Endothelial cell of umbilical vein (primary cell): ENCODE measurements around the gene CAMKV. TPM values are rescaled to one million over a fixed set of nuclear protein-coding genes. Genes with fewer than 3 reads are reported as not detected.

ENCODE experiments used
- BruUV-seq: library from RNA; stranded (reverse); fragments of 400-500 nt; replicated peaks from 2 replicates; lab custom pipeline; 2021; lab: Mats Ljungman, UMichigan
- CTCF ChIA-PET: fragments of 300-600, 350-600 bp; sonication (Branson Sonifier 250); formaldehyde crosslinking; loops from one replicate; lab custom pipeline; 2021; ENCODE audit warnings: antibody characterized with exemption, inconsistent platforms; lab: Charles Lee
- POLR2A ChIA-PET: fragments of 300-600, 350-600 bp; sonication (Branson Sonifier 250); formaldehyde crosslinking; loops from one replicate; lab custom pipeline; 2021; ENCODE audit warnings: antibody characterized with exemption, inconsistent platforms; lab: Charles Lee
- DNase-seq: peaks from one replicate; pipeline ENCODE4 v3.0.0-alpha.2; 2011; ENCODE audit warnings: low read depth, low spot score
- FAIRE-seq: peaks from 2 replicates; lab custom pipeline; 2011; peaks lifted over from hg19 to GRCh38; lab: Jason Lieb, UNC
- H2AFZ ChIP-seq: 2 replicates; pipeline ENCODE4 v1.6.0; 2012; ENCODE audit warnings: low read depth, low read length, control low read depth, inconsistent platforms
- H3K27ac ChIP-seq: 2 replicates; pipeline ENCODE4 v1.5.1; 2011; ENCODE audit warnings: low read depth, mild to moderate bottlenecking, control low read depth, low read length, moderate library complexity; ENCODE audit not compliant: insufficient read depth
- H3K27me3 ChIP-seq, 2 experiments: 2 replicates each; pipeline versions ENCODE4 v1.6.0 to v1.6.1; 2011; ENCODE audit warnings: low read length in 2 of 2, mixed read lengths in 1 of 2; ENCODE audit not compliant: control insufficient read depth in 2 of 2, insufficient read depth in 2 of 2
- H3K36me3 ChIP-seq, 2 experiments: 2 replicates in 1 of 2; 3 replicates in 1 of 2; pipeline ENCODE4 v1.5.1; 2011; ENCODE audit warnings: low read length in 2 of 2, mild to moderate bottlenecking in 1 of 2, moderate library complexity in 1 of 2; ENCODE audit not compliant: control insufficient read depth in 2 of 2, insufficient read depth in 2 of 2; ENCODE audit errors: extremely low read depth in 1 of 2
- H3K4me1 ChIP-seq: 3 replicates; pipeline ENCODE4 v1.5.1; 2011; ENCODE audit warnings: mild to moderate bottlenecking, low read length; ENCODE audit not compliant: control insufficient read depth, insufficient read depth; ENCODE audit errors: extremely low read depth
- H3K4me2 ChIP-seq: 2 replicates; pipeline ENCODE4 v1.6.1; 2011; ENCODE audit warnings: low read length, control low read depth, mixed read lengths; ENCODE audit not compliant: insufficient read depth
- H3K4me3 ChIP-seq, 3 experiments: fragments of 200-600 bp in 1 of 3; sonication (generic), shearing (Covaris generic) in 1 of 3; replicated peaks in 1 of 3; 2 replicates each; pipeline ENCODE4 v1.5.1; 2011 to 2016; ENCODE audit warnings: control low read depth in 3 of 3, low read length in 3 of 3, mild to moderate bottlenecking in 2 of 3, inconsistent platforms in 1 of 3, low read depth in 1 of 3, moderate library complexity in 1 of 3; ENCODE audit not compliant: insufficient read depth in 1 of 3
- H3K79me2 ChIP-seq: 2 replicates; pipeline ENCODE4 v1.6.0; 2012; ENCODE audit warnings: low read length, inconsistent platforms; ENCODE audit not compliant: control insufficient read depth, insufficient read depth
- H3K9ac ChIP-seq: replicated peaks from 2 replicates; pipeline ENCODE3; 2011; ENCODE audit warnings: low read length, control low read depth; ENCODE audit not compliant: insufficient read depth; ENCODE audit errors: extremely low read depth
- H3K9me1 ChIP-seq: replicated peaks from 3 replicates; pipeline ENCODE4 v1.6.0; 2011; ENCODE audit warnings: mild to moderate bottlenecking, low read length; ENCODE audit not compliant: control insufficient read depth, insufficient read depth; ENCODE audit errors: extremely low read depth
- H3K9me3 ChIP-seq: replicated peaks from 2 replicates; pipeline ENCODE4 v1.5.1; 2012; ENCODE audit warnings: low read length, inconsistent platforms; ENCODE audit not compliant: control insufficient read depth, insufficient read depth
- H4K20me1 ChIP-seq: replicated peaks from 2 replicates; pipeline ENCODE3; 2011; ENCODE audit warnings: mild to moderate bottlenecking, low read length; ENCODE audit not compliant: control insufficient read depth, insufficient read depth; ENCODE audit errors: extremely low read depth
- CTCF ChIP-seq, 2 donors: IDR thresholded peaks; 1 replicate in 1 of 2; 2 replicates in 1 of 2; pipeline ENCODE4 v1.5.1; 2011; ENCODE audit warnings: low read length in 2 of 2, mild to moderate bottlenecking in 2 of 2, moderate library complexity in 2 of 2, control low read depth in 1 of 2, inconsistent platforms in 1 of 2, low read depth in 1 of 2; ENCODE audit not compliant: insufficient read depth in 1 of 2; ENCODE audit errors: extremely low read depth in 1 of 2
- EZH2 ChIP-seq: IDR thresholded peaks from 2 replicates; pipeline ENCODE4 v1.6.1; 2012; ENCODE audit warnings: borderline replicate concordance, low read depth, mild to moderate bottlenecking, moderate library complexity, low read length, inconsistent platforms; ENCODE audit not compliant: severe bottlenecking
- FOS ChIP-seq: IDR thresholded peaks from 2 replicates; pipeline ENCODE4 v1.6.1; 2011; ENCODE audit warnings: mild to moderate bottlenecking, low read length, moderate library complexity, borderline replicate concordance; ENCODE audit not compliant: insufficient read depth
- GATA2 ChIP-seq: IDR thresholded peaks from 2 replicates; pipeline ENCODE4 v1.7.0; 2011; ENCODE audit warnings: low read depth, mild to moderate bottlenecking, moderate library complexity, mixed read lengths, low read length; ENCODE audit not compliant: insufficient read length, insufficient read depth
- JUN ChIP-seq: IDR thresholded peaks from 2 replicates; pipeline ENCODE4 v1.6.1; 2011; ENCODE audit warnings: borderline replicate concordance, low read depth; ENCODE audit not compliant: insufficient read length, insufficient read depth
- MAX ChIP-seq: IDR thresholded peaks from 2 replicates; pipeline ENCODE4 v1.6.1; 2011; ENCODE audit not compliant: insufficient read depth, insufficient read length
- MYC ChIP-seq: IDR thresholded peaks from one replicate; pipeline ENCODE4 v1.6.1; 2011; ENCODE audit warnings: mild to moderate bottlenecking, low read depth, low read length
- POLR2A ChIP-seq: IDR thresholded peaks from 2 replicates; pipeline ENCODE4 v1.6.1; 2012; ENCODE audit warnings: low read depth, mild to moderate bottlenecking, control low read depth, low read length
- POLR2AphosphoS5 ChIP-seq: IDR thresholded peaks from 2 replicates; pipeline ENCODE4 v1.6.1; 2012; ENCODE audit warnings: low read depth, mild to moderate bottlenecking, control low read depth, low read length, moderate library complexity; ENCODE audit not compliant: insufficient read depth
- dilution Hi-C: fragments of 300-500 bp; cut with MboI; formaldehyde crosslinking; loops from one replicate; pipeline ENCODE4 v1.15.0; 2019; ENCODE audit warnings: low sequenced_read_pairs; ENCODE audit not compliant: extremely low pct_ligation_motif_present
- intact Hi-C: fragments of 100-400 bp; cut with micrococcal nuclease; formaldehyde crosslinking; loops from one replicate; pipeline ENCODE4 v1.10.0; 2022
- polyA plus RNA-seq, 4 experiments: library from polyadenylated mRNA; depleted of rRNA in 3 of 4; stranded (reverse) in 3 of 4; unstranded in 1 of 4; fragments of >200 nt; gene quantifications; 2 replicates each; pipeline versions ENCODE4 v1.2.1 to v1.2.3, GENCODE V29; 2011 to 2012; ENCODE audit warnings: missing spikeins in 1 of 4
- total RNA-seq: library from RNA; stranded (reverse); gene quantifications from 2 replicates; pipeline ENCODE4 v1.2.3, GENCODE V29; 2021

Gene CAMKV
- total and polyA plus RNA-seq, 2 donors (not counting 3 experiments of a cell fraction or from before 2014, with no cell fraction given) = not detected

GRCh38 chr3:49911124-49911420 is 41.4 kb upstream of the CAMKV start:
- CTCF ChIA-PET = interaction anchor here (1.1 to 1.5 kb wide), 2 partner anchors 18 to 26 kb away, joined by 4 to 5 read pairs; partner anchors contain the start of gene MON1A
- H3K4me3 ChIP-seq = no peak overlapping the region

More at GRCh38 chr3:49911124-49911420, 41.4 kb upstream of the CAMKV start:
- intact Hi-C loops = no loop called here
- no peak overlapping the region for H2AFZ ChIP-seq
- FAIRE-seq = no peak
- BruUV-seq = no TSS peak
- no peak overlapping the region for H3K9ac ChIP-seq
- POLR2A ChIA-PET = no interaction called here
- H3K36me3 ChIP-seq = peaks cover 0 to 10% of the 10 kb centered on the region in 2 experiments
- H3K4me1 ChIP-seq = peaks cover 2% of the 10 kb centered on the region
- H3K79me2 ChIP-seq = no peaks in the 10 kb centered on the region
- no peak overlapping the region for H3K4me2 ChIP-seq
- no peaks in the 10 kb centered on the region for H3K9me3 ChIP-seq
- DNase-seq = no peak
- H4K20me1 ChIP-seq = no peaks in the 10 kb centered on the region
- dilution Hi-C loops = no loop called here
- no peak overlapping the region for H3K27ac ChIP-seq
- no peaks in the 10 kb centered on the region for H3K9me1 ChIP-seq
- TF ChIP-seq CTCF (IDR thresholded peaks at IDR 0.05; ENCODE audit: extremely low read depth in 1 of 2, insufficient read depth in 1 of 2, low read depth in 1 of 2, low read length in 2 of 2) (no peak), POLR2A (no peak), JUN (no peak), FOS (no peak), GATA2 (no peak), MYC (no peak), MAX (no peak), EZH2 (no peak), POLR2AphosphoS5 (no peak)
- no peaks in the 10 kb centered on the region for H3K27me3 ChIP-seq
